ENCODE data around the gene PDE6D.

Gene PDE6D

DNA sequence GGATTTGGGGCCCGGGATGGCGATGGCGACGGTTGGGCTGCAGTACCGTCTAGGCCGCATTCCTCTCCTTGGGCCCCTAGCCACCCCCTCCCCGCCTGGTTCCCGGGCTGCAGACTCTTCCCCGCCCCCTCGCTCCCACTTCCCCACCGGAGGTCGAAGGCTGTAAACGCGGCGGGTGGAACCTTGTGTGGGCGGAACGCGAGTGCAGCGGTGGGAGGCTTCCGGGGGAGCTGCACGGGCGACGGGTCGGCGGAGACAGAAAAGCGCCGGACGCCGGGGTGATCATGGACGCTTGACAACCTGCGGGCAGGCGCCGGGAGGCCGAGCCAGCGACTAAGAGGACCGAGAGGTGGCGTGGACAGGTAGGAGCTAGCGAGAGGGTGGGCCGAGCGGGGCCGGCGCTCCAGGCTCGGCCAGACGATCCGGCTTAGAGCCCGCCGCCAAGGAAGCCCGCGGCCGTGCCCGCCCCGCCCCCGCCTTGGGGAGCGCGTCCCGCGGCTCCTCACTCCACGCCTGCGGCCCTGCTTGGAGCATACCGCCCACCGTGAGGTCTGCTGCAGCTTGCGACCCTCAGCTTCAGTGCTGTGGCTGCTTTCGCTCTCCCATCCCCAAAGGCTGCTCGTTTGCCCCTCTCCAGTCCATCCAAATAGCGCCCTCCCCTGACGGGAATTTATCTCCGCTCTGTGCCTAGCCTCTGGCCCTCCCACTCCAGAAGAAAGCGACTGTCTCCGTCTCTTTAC lies 5.3 kb upstream of the PDE6D start, which contains the start of gene COPS7B (continued):
- TF ChIP-seq ZNF221 (tag by site-specific recombination; IDR thresholded peaks at IDR 0.05; ENCODE audit: borderline replicate concordance) (no peak), ZBTB21 (tag by site-specific recombination; IDR thresholded peaks at IDR 0.05) (peak; percentile 56), ZBTB48 (tag by site-specific recombination; IDR thresholded peaks at IDR 0.05) (peak; percentile 65; the same call in 1 of the 2 replicates), ZNF211 (tag by site-specific recombination; IDR thresholded peaks at IDR 0.05; ENCODE audit: low read depth) (no peak), ZSCAN23 (tag by site-specific recombination; IDR thresholded peaks at IDR 0.05) (peak; percentile 85), ZNF785 (tag by site-specific recombination; IDR thresholded peaks at IDR 0.05) (peak; percentile 87), ZNF174 (tag by site-specific recombination; IDR thresholded peaks at IDR 0.05) (no peak), TRIM28 (IDR thresholded peaks at IDR 0.05; ENCODE audit: borderline replicate concordance, low read length) (peak; percentile 86; the same call in 1 of the 2 replicates), GLIS1 (tag by site-specific recombination; IDR thresholded peaks at IDR 0.05) (peak; percentile 62), ZNF510 (tag by site-specific recombination; IDR thresholded peaks at IDR 0.05; ENCODE audit: insufficient replicate concordance) (no peak), ZNF184 (tag by site-specific recombination; IDR thresholded peaks at IDR 0.05) (0 out of 2 replicates have a peak, but pooled peaks have one; percentile 10), ZNF544 (tag by site-specific recombination; IDR thresholded peaks at IDR 0.05) (no peak), ZNF664 (tag by site-specific recombination; IDR thresholded peaks at IDR 0.05) (no peak), OSR2 (tag by site-specific recombination; IDR thresholded peaks at IDR 0.05) (0 out of 2 replicates have a peak, but pooled peaks have one; percentile 41), ZNF585B (tag by site-specific recombination; IDR thresholded peaks at IDR 0.05) (no peak), REPIN1 (tag by site-specific recombination; IDR thresholded peaks at IDR 0.05; ENCODE audit: low read depth) (peak; percentile 72; the same call in 1 of the 2 replicates), BCL11A (tag by site-specific recombination; IDR thresholded peaks at IDR 0.05; ENCODE audit: low read depth) (no peak)
- TF ChIP-seq, protein P1, sequence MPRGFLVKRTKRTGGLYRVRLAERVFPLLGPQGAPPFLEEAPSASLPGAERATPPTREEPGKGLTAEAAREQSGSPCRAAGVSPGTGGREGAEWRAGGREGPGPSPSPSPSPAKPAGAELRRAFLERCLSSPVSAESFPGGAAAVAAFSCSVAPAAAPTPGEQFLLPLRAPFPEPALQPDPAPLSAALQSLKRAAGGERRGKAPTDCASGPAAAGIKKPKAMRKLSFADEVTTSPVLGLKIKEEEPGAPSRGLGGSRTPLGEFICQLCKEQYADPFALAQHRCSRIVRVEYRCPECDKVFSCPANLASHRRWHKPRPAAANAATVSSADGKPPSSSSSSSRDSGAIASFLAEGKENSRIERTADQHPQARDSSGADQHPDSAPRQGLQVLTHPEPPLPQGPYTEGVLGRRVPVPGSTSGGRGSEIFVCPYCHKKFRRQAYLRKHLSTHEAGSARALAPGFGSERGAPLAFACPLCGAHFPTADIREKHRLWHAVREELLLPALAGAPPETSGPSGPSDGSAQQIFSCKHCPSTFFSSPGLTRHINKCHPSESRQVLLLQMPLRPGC (tag by site-specific recombination; IDR thresholded peaks at IDR 0.05): peak; percentile 86; the same call in 1 of the 2 replicates
- TF ChIP-seq, protein P2, sequence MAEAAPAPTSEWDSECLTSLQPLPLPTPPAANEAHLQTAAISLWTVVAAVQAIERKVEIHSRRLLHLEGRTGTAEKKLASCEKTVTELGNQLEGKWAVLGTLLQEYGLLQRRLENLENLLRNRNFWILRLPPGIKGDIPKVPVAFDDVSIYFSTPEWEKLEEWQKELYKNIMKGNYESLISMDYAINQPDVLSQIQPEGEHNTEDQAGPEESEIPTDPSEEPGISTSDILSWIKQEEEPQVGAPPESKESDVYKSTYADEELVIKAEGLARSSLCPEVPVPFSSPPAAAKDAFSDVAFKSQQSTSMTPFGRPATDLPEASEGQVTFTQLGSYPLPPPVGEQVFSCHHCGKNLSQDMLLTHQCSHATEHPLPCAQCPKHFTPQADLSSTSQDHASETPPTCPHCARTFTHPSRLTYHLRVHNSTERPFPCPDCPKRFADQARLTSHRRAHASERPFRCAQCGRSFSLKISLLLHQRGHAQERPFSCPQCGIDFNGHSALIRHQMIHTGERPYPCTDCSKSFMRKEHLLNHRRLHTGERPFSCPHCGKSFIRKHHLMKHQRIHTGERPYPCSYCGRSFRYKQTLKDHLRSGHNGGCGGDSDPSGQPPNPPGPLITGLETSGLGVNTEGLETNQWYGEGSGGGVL (tag by site-specific recombination; IDR thresholded peaks at IDR 0.05): peak; percentile 58; the same call in 1 of the 2 replicates
- TF ChIP-seq, protein P3, sequence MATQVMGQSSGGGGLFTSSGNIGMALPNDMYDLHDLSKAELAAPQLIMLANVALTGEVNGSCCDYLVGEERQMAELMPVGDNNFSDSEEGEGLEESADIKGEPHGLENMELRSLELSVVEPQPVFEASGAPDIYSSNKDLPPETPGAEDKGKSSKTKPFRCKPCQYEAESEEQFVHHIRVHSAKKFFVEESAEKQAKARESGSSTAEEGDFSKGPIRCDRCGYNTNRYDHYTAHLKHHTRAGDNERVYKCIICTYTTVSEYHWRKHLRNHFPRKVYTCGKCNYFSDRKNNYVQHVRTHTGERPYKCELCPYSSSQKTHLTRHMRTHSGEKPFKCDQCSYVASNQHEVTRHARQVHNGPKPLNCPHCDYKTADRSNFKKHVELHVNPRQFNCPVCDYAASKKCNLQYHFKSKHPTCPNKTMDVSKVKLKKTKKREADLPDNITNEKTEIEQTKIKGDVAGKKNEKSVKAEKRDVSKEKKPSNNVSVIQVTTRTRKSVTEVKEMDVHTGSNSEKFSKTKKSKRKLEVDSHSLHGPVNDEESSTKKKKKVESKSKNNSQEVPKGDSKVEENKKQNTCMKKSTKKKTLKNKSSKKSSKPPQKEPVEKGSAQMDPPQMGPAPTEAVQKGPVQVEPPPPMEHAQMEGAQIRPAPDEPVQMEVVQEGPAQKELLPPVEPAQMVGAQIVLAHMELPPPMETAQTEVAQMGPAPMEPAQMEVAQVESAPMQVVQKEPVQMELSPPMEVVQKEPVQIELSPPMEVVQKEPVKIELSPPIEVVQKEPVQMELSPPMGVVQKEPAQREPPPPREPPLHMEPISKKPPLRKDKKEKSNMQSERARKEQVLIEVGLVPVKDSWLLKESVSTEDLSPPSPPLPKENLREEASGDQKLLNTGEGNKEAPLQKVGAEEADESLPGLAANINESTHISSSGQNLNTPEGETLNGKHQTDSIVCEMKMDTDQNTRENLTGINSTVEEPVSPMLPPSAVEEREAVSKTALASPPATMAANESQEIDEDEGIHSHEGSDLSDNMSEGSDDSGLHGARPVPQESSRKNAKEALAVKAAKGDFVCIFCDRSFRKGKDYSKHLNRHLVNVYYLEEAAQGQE (tag by site-specific recombination; IDR thresholded peaks at IDR 0.05): peak; percentile 58; the same call in 1 of the 2 replicates
- TF ChIP-seq, protein P4, sequence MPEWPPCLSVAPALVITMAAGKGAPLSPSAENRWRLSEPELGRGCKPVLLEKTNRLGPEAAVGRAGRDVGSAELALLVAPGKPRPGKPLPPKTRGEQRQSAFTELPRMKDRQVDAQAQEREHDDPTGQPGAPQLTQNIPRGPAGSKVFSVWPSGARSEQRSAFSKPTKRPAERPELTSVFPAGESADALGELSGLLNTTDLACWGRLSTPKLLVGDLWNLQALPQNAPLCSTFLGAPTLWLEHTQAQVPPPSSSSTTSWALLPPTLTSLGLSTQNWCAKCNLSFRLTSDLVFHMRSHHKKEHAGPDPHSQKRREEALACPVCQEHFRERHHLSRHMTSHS (tag by site-specific recombination; IDR thresholded peaks at IDR 0.05): peak; percentile 60; the same call in 1 of the 2 replicates
- TF ChIP-seq, protein P5, sequence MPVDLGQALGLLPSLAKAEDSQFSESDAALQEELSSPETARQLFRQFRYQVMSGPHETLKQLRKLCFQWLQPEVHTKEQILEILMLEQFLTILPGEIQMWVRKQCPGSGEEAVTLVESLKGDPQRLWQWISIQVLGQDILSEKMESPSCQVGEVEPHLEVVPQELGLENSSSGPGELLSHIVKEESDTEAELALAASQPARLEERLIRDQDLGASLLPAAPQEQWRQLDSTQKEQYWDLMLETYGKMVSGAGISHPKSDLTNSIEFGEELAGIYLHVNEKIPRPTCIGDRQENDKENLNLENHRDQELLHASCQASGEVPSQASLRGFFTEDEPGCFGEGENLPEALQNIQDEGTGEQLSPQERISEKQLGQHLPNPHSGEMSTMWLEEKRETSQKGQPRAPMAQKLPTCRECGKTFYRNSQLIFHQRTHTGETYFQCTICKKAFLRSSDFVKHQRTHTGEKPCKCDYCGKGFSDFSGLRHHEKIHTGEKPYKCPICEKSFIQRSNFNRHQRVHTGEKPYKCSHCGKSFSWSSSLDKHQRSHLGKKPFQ (tag by site-specific recombination; IDR thresholded peaks at IDR 0.05): peak; percentile 62
- TF ChIP-seq, protein P6, sequence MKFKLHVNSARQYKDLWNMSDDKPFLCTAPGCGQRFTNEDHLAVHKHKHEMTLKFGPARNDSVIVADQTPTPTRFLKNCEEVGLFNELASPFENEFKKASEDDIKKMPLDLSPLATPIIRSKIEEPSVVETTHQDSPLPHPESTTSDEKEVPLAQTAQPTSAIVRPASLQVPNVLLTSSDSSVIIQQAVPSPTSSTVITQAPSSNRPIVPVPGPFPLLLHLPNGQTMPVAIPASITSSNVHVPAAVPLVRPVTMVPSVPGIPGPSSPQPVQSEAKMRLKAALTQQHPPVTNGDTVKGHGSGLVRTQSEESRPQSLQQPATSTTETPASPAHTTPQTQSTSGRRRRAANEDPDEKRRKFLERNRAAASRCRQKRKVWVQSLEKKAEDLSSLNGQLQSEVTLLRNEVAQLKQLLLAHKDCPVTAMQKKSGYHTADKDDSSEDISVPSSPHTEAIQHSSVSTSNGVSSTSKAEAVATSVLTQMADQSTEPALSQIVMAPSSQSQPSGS (tag by site-specific recombination; IDR thresholded peaks at IDR 0.05; ENCODE audit: low read depth): no peak
- TF ChIP-seq, protein P7, sequence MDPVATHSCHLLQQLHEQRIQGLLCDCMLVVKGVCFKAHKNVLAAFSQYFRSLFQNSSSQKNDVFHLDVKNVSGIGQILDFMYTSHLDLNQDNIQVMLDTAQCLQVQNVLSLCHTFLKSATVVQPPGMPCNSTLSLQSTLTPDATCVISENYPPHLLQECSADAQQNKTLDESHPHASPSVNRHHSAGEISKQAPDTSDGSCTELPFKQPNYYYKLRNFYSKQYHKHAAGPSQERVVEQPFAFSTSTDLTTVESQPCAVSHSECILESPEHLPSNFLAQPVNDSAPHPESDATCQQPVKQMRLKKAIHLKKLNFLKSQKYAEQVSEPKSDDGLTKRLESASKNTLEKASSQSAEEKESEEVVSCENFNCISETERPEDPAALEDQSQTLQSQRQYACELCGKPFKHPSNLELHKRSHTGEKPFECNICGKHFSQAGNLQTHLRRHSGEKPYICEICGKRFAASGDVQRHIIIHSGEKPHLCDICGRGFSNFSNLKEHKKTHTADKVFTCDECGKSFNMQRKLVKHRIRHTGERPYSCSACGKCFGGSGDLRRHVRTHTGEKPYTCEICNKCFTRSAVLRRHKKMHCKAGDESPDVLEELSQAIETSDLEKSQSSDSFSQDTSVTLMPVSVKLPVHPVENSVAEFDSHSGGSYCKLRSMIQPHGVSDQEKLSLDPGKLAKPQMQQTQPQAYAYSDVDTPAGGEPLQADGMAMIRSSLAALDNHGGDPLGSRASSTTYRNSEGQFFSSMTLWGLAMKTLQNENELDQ (tag by site-specific recombination; IDR thresholded peaks at IDR 0.05; ENCODE audit: low read depth): no peak

Data from HEK293 (cell line).